ENCODE data around the gene OTOS. TPM values are rescaled to one million over a fixed set of nuclear protein-coding genes. Genes with fewer than 3 reads are reported as not detected.

OTOS gene
- total RNA-seq, 1 experiment from 2014 or later, result not detected

- TF ChIP-seq CTCF (conservative IDR thresholded peaks at IDR 0.05), result no peak
- no peak for TF ChIP-seq EZH2 (IDR thresholded peaks at IDR 0.05; ENCODE audit: low read depth)
- no peak overlapping the region for H3K27ac ChIP-seq
- intact Hi-C loops (cut with micrococcal nuclease; ENCODE audit: unreplicated experiment), result no loop called here
- no peaks in the 10 kb centered on the region for H3K27me3 ChIP-seq (ENCODE audit: insufficient read depth, low read depth)
- no peaks in the 10 kb centered on the region for H3K4me1 ChIP-seq (replicated peaks; ENCODE audit: insufficient read depth)
- peaks cover 28% of the 10 kb centered on the region; the same call in 1 of the 2 replicates for H3K36me3 ChIP-seq (ENCODE audit: low read depth)
- no TSS peak for BruUV-seq (replicated peaks)
- no peaks in the 10 kb centered on the region for H3K9me2 ChIP-seq (ENCODE audit: insufficient read depth)
- peaks cover 7% of the 10 kb centered on the region for H3K79me2 ChIP-seq (ENCODE audit: low read depth)
- no peak overlapping the region for H3K4me3 ChIP-seq
- ChIA-PET POLR2A (ENCODE audit: unreplicated experiment) (no interaction called here), CTCF (interaction anchor here (0.6 kb wide), 1 partner anchor 104 kb away, joined by 3 read pairs; the partner anchor contains the start of gene NDUFA10)
- no peaks in the 10 kb centered on the region for H3F3A ChIP-seq (ENCODE audit: insufficient read depth, low read depth)
- H4K20me1 ChIP-seq (ENCODE audit: insufficient read depth), result no peaks in the 10 kb centered on the region; the same call in 1 of the 2 replicates
- DNase-seq, result no peak
- H3K4me2 ChIP-seq, result no peak overlapping the region
- H3K9me3 ChIP-seq (ENCODE audit: insufficient read depth, low read depth), result no peaks in the 10 kb centered on the region
- H2AFZ ChIP-seq, result no peak overlapping the region
These were observed 11.1 kb downstream of the OTOS start for GRCh38 chr2:240129311-240129710.

GRCh38 chr2:240128608-240129145 lies 11.8 kb downstream of the OTOS start:
- Histone ChIP-seq H3K36me3 (ENCODE audit: low read depth) (peaks cover 27% of the 10 kb centered on the region; the same call in 1 of the 2 replicates), H3K79me2 (ENCODE audit: low read depth) (peaks cover under 1% of the 10 kb centered on the region; the same call in 1 of the 2 replicates), H3K27ac (no peak overlapping the region), H3K9me2 (ENCODE audit: insufficient read depth) (no peaks in the 10 kb centered on the region), H3F3A (ENCODE audit: insufficient read depth, low read depth) (no peaks in the 10 kb centered on the region), H3K9me3 (ENCODE audit: insufficient read depth, low read depth) (no peaks in the 10 kb centered on the region), H3K4me2 (no peak overlapping the region), H3K27me3 (ENCODE audit: insufficient read depth, low read depth) (no peaks in the 10 kb centered on the region), H3K4me1 (replicated peaks; ENCODE audit: insufficient read depth) (no peaks in the 10 kb centered on the region), H2AFZ (no peak overlapping the region), H4K20me1 (ENCODE audit: insufficient read depth) (no peaks in the 10 kb centered on the region; the same call in 1 of the 2 replicates), H3K4me3 (no peak overlapping the region)
- TF ChIP-seq EZH2 (IDR thresholded peaks at IDR 0.05; ENCODE audit: low read depth) (no peak), CTCF (conservative IDR thresholded peaks at IDR 0.05) (no peak)
- no TSS peak for BruUV-seq (replicated peaks)
- CTCF ChIA-PET, result interaction anchor here (0.6 kb wide), 1 partner anchor 104 kb away, joined by 3 read pairs; the partner anchor contains the start of gene NDUFA10
- no peak for DNase-seq
- POLR2A ChIA-PET (ENCODE audit: unreplicated experiment), result no interaction called here
- intact Hi-C loops (cut with micrococcal nuclease; ENCODE audit: unreplicated experiment), result no loop called here

- TF ChIP-seq CTCF (conservative IDR thresholded peaks at IDR 0.05) (no peak), EZH2 (IDR thresholded peaks at IDR 0.05; ENCODE audit: low read depth) (no peak)
- Histone ChIP-seq H3K27ac (no peak overlapping the region), H3K79me2 (ENCODE audit: low read depth) (no peaks in the 10 kb centered on the region), H3K27me3 (ENCODE audit: insufficient read depth, low read depth) (no peaks in the 10 kb centered on the region), H3F3A (ENCODE audit: insufficient read depth, low read depth) (no peaks in the 10 kb centered on the region), H3K9me2 (ENCODE audit: insufficient read depth) (no peaks in the 10 kb centered on the region), H2AFZ (no peak overlapping the region), H3K9me3 (ENCODE audit: insufficient read depth, low read depth) (no peaks in the 10 kb centered on the region), H3K4me3 (no peak overlapping the region), H3K36me3 (ENCODE audit: low read depth) (peaks cover 22% of the 10 kb centered on the region; the same call in 1 of the 2 replicates), H3K4me1 (replicated peaks; ENCODE audit: insufficient read depth) (no peaks in the 10 kb centered on the region), H4K20me1 (ENCODE audit: insufficient read depth) (no peaks in the 10 kb centered on the region; the same call in 1 of the 2 replicates), H3K4me2 (no peak overlapping the region)
- DNase-seq, result no peak
- POLR2A ChIA-PET (ENCODE audit: unreplicated experiment), result no interaction called here
- BruUV-seq (replicated peaks), result no TSS peak
- CTCF ChIA-PET, result no interaction called here
- intact Hi-C loops (cut with micrococcal nuclease; ENCODE audit: unreplicated experiment), result no loop called here
These were observed 12.4 kb downstream of the OTOS start for GRCh38 chr2:240127911-240128607.
